ENCODE measurements around the gene SEZ6L.

Gene SEZ6L

GRCh38 chr22:26259510-26259909 is 90.2 kb downstream of the SEZ6L start:
- Mint-ChIP-seq H3K27me3 (peaks cover 22% of the 10 kb centered on the region), H3K4me1 (no peaks in the 10 kb centered on the region), H3K36me3 (no peaks in the 10 kb centered on the region), H3K4me3 (no peak overlapping the region), H3K27ac (no peak overlapping the region), H3K9me3 (peaks cover 13% of the 10 kb centered on the region)

- H3K4me1 Mint-ChIP-seq = no peaks in the 10 kb centered on the region
- no peak overlapping the region for H3K4me3 Mint-ChIP-seq
- H3K36me3 Mint-ChIP-seq = no peaks in the 10 kb centered on the region
- no peak overlapping the region for H3K27ac Mint-ChIP-seq
- peaks cover 6% of the 10 kb centered on the region for H3K9me3 Mint-ChIP-seq
- H3K27me3 Mint-ChIP-seq = peaks cover 16% of the 10 kb centered on the region
Measured at GRCh38 chr22:26264162-26264561, 94.9 kb downstream of the SEZ6L start.

GRCh38 chr22:26265281-26265680 is 96.0 kb downstream of the SEZ6L start:
- H3K36me3 Mint-ChIP-seq = no peaks in the 10 kb centered on the region
- no peaks in the 10 kb centered on the region for H3K4me1 Mint-ChIP-seq
- peaks cover 5% of the 10 kb centered on the region for H3K9me3 Mint-ChIP-seq
- no peak overlapping the region for H3K4me3 Mint-ChIP-seq
- H3K27me3 Mint-ChIP-seq = peaks cover 19% of the 10 kb centered on the region
- no peak overlapping the region for H3K27ac Mint-ChIP-seq

- peaks cover 19% of the 10 kb centered on the region for H3K27me3 Mint-ChIP-seq
- no peaks in the 10 kb centered on the region for H3K36me3 Mint-ChIP-seq
- H3K27ac Mint-ChIP-seq = no peak overlapping the region
- peaks cover 5% of the 10 kb centered on the region for H3K9me3 Mint-ChIP-seq
- no peak overlapping the region for H3K4me3 Mint-ChIP-seq
- no peaks in the 10 kb centered on the region for H3K4me1 Mint-ChIP-seq
Measured at GRCh38 chr22:26265909-26266308, 96.6 kb downstream of the SEZ6L start.

- Mint-ChIP-seq H3K4me3 (no peak overlapping the region), H3K4me1 (no peaks in the 10 kb centered on the region), H3K36me3 (no peaks in the 10 kb centered on the region), H3K27ac (no peak overlapping the region), H3K27me3 (peaks cover 14% of the 10 kb centered on the region), H3K9me3 (no peaks in the 10 kb centered on the region)
Measured at GRCh38 chr22:26267856-26268255, 98.6 kb downstream of the SEZ6L start.

GRCh38 chr22:26269572-26269971 is 100.3 kb downstream of the SEZ6L start:
- H3K27me3 Mint-ChIP-seq = peaks cover 14% of the 10 kb centered on the region
- H3K36me3 Mint-ChIP-seq = no peaks in the 10 kb centered on the region
- H3K4me1 Mint-ChIP-seq = no peaks in the 10 kb centered on the region
- H3K4me3 Mint-ChIP-seq = no peak overlapping the region
- no peak overlapping the region for H3K27ac Mint-ChIP-seq
- H3K9me3 Mint-ChIP-seq = no peaks in the 10 kb centered on the region

- H3K27ac Mint-ChIP-seq = no peak overlapping the region
- peaks cover 8% of the 10 kb centered on the region for H3K27me3 Mint-ChIP-seq
- no peaks in the 10 kb centered on the region for H3K9me3 Mint-ChIP-seq
- H3K4me1 Mint-ChIP-seq = no peaks in the 10 kb centered on the region
- H3K36me3 Mint-ChIP-seq = no peaks in the 10 kb centered on the region
- no peak overlapping the region for H3K4me3 Mint-ChIP-seq
Measured at GRCh38 chr22:26271427-26271826, 102.2 kb downstream of the SEZ6L start.

GRCh38 chr22:26273011-26273675 is 103.9 kb downstream of the SEZ6L start:
- H3K27me3 Mint-ChIP-seq = peaks cover 11% of the 10 kb centered on the region
- no peak overlapping the region for H3K4me3 Mint-ChIP-seq
- H3K36me3 Mint-ChIP-seq = no peaks in the 10 kb centered on the region
- no peaks in the 10 kb centered on the region for H3K4me1 Mint-ChIP-seq
- H3K27ac Mint-ChIP-seq = no peak overlapping the region
- no peaks in the 10 kb centered on the region for H3K9me3 Mint-ChIP-seq

GRCh38 chr22:26276529-26277160 is 107.4 kb downstream of the SEZ6L start:
- Mint-ChIP-seq H3K27ac (no peak overlapping the region), H3K36me3 (no peaks in the 10 kb centered on the region), H3K4me3 (no peak overlapping the region), H3K9me3 (no peaks in the 10 kb centered on the region), H3K27me3 (peaks cover 8% of the 10 kb centered on the region), H3K4me1 (no peaks in the 10 kb centered on the region)

GRCh38 chr22:26281941-26282340 is 112.7 kb downstream of the SEZ6L start:
- no peaks in the 10 kb centered on the region for H3K36me3 Mint-ChIP-seq
- H3K4me1 Mint-ChIP-seq = no peaks in the 10 kb centered on the region
- peak overlapping the region; percentile 6 for H3K27ac Mint-ChIP-seq
- H3K9me3 Mint-ChIP-seq = no peaks in the 10 kb centered on the region
- H3K27me3 Mint-ChIP-seq = peaks cover 17% of the 10 kb centered on the region
- H3K4me3 Mint-ChIP-seq = no peak overlapping the region

- Mint-ChIP-seq H3K27me3 (peaks cover 11% of the 10 kb centered on the region), H3K9me3 (no peaks in the 10 kb centered on the region), H3K36me3 (no peaks in the 10 kb centered on the region), H3K4me3 (no peak overlapping the region), H3K4me1 (no peaks in the 10 kb centered on the region), H3K27ac (no peak overlapping the region)
Measured at GRCh38 chr22:26283330-26283729, 114.1 kb downstream of the SEZ6L start.

GRCh38 chr22:26285632-26286031 is 116.4 kb downstream of the SEZ6L start:
- no peaks in the 10 kb centered on the region for H3K36me3 Mint-ChIP-seq
- no peaks in the 10 kb centered on the region for H3K4me1 Mint-ChIP-seq
- no peak overlapping the region for H3K4me3 Mint-ChIP-seq
- H3K27ac Mint-ChIP-seq = no peak overlapping the region
- H3K27me3 Mint-ChIP-seq = peaks cover 11% of the 10 kb centered on the region
- H3K9me3 Mint-ChIP-seq = no peaks in the 10 kb centered on the region

- Mint-ChIP-seq H3K4me1 (no peaks in the 10 kb centered on the region), H3K36me3 (no peaks in the 10 kb centered on the region), H3K27me3 (peaks cover 11% of the 10 kb centered on the region), H3K9me3 (no peaks in the 10 kb centered on the region), H3K27ac (no peak overlapping the region), H3K4me3 (no peak overlapping the region)
Measured at GRCh38 chr22:26286091-26286820, 117.0 kb downstream of the SEZ6L start.

- peaks cover 6% of the 10 kb centered on the region for H3K27me3 Mint-ChIP-seq
Measured at GRCh38 chr22:26287382-26288225, 118.3 kb downstream of the SEZ6L start.

GRCh38 chr22:26289611-26290101 is 120.4 kb downstream of the SEZ6L start:
- Mint-ChIP-seq H3K27me3 (peaks cover 2% of the 10 kb centered on the region), H3K36me3 (no peaks in the 10 kb centered on the region), H3K9me3 (no peaks in the 10 kb centered on the region), H3K27ac (no peak overlapping the region), H3K4me1 (peaks cover 8% of the 10 kb centered on the region), H3K4me3 (no peak overlapping the region)

More at GRCh38 chr22:26287382-26288225, 118.3 kb downstream of the SEZ6L start:
- Mint-ChIP-seq H3K9me3 (no peaks in the 10 kb centered on the region), H3K27ac (peak overlapping the region; percentile 5), H3K36me3 (no peaks in the 10 kb centered on the region), H3K4me3 (no peak overlapping the region), H3K4me1 (no peaks in the 10 kb centered on the region)
